IMR-90 (cell line): ENCODE data around the gene TNS1. TPM values are rescaled to one million over a fixed set of nuclear protein-coding genes. Genes with fewer than 3 reads are reported as not detected.

ENCODE experiments used
- ATAC-seq: fragments of 200-7000 bp; cut with Tn5 transposase; 2 replicates; pipeline ENCODE4 v1.9.1; 2020; ENCODE audit warnings: low read depth, mild to moderate bottlenecking, moderate library complexity
- BruUV-seq: library from RNA; stranded (reverse); fragments of 400-500 nt; replicated peaks from 2 replicates; lab custom pipeline; 2021; lab: Mats Ljungman, UMichigan
- CTCF ChIA-PET: fragments of 300-600 bp; formaldehyde crosslinking; extraction: SDS; loops from one replicate; lab custom pipeline; 2021; ENCODE audit warnings: antibody characterized with exemption; lab: Yijun Ruan, JAX
- POLR2A ChIA-PET: fragments of 300-600 bp; sonication (Branson Sonifier 250); formaldehyde crosslinking; loops from one replicate; lab custom pipeline; 2022; ENCODE audit warnings: antibody characterized with exemption; ENCODE audit not compliant: unreplicated experiment; lab: Charles Lee
- DNase-seq: peaks from one replicate; pipeline ENCODE4 v3.0.0; 2013
- H2AFZ ChIP-seq: replicated peaks from 2 replicates; pipeline ENCODE3; 2013; ENCODE audit warnings: low read length, mild to moderate bottlenecking; ENCODE audit not compliant: poor library complexity
- H2AK5ac ChIP-seq: 2 replicates; pipeline ENCODE4 v1.6.1; 2013; ENCODE audit warnings: low read depth, low read length, inconsistent platforms
- H2AK9ac ChIP-seq: replicated peaks from 2 replicates; pipeline ENCODE3; 2013; ENCODE audit warnings: mild to moderate bottlenecking, low read depth, low read length, moderate library complexity; ENCODE audit not compliant: poor library complexity
- H2BK120ac ChIP-seq: 2 replicates; pipeline ENCODE4 v1.6.1; 2013; ENCODE audit warnings: low read depth, low read length, inconsistent platforms
- H2BK15ac ChIP-seq: 3 replicates; pipeline ENCODE4 v1.6.1; 2013; ENCODE audit warnings: low read depth, low read length, inconsistent platforms
- H2BK20ac ChIP-seq: 2 replicates; pipeline ENCODE4 v1.6.1; 2013; ENCODE audit warnings: low read depth, mild to moderate bottlenecking, inconsistent platforms, low read length, moderate library complexity
- H2BK5ac ChIP-seq: 2 replicates; pipeline ENCODE4 v1.6.1; 2013; ENCODE audit warnings: mild to moderate bottlenecking, low read depth, low read length, inconsistent platforms; ENCODE audit not compliant: poor library complexity, severe bottlenecking
- H3K14ac ChIP-seq: replicated peaks from 2 replicates; pipeline ENCODE4 v1.6.1; 2013; ENCODE audit warnings: low read depth, low read length, inconsistent platforms
- H3K18ac ChIP-seq: 2 replicates; pipeline ENCODE4 v1.6.1; 2013; ENCODE audit warnings: low read depth, low read length, control low read depth
- H3K23ac ChIP-seq: 2 replicates; pipeline ENCODE4 v1.6.1; 2013; ENCODE audit warnings: low read depth, low read length, inconsistent platforms
- H3K27ac ChIP-seq: 2 replicates; pipeline ENCODE4 v1.5.1; 2013; ENCODE audit warnings: mild to moderate bottlenecking, control low read depth, low read length; ENCODE audit not compliant: insufficient read depth
- H3K27me3 ChIP-seq: 2 replicates; pipeline ENCODE4 v1.6.1; 2013; ENCODE audit warnings: low read length; ENCODE audit not compliant: control insufficient read depth, insufficient read depth
- H3K36me3 ChIP-seq: 2 replicates; pipeline ENCODE4 v1.6.1; 2013; ENCODE audit warnings: low read length, mixed read lengths; ENCODE audit not compliant: control insufficient read depth, insufficient read depth
- H3K4ac ChIP-seq: 2 replicates; pipeline ENCODE4 v1.6.1; 2013; ENCODE audit warnings: low read depth, low read length, inconsistent platforms
- H3K4me1 ChIP-seq: 2 replicates; pipeline ENCODE4 v1.6.1; 2013; ENCODE audit warnings: low read length, mixed read lengths; ENCODE audit not compliant: control insufficient read depth, insufficient read depth
- H3K4me2 ChIP-seq: 2 replicates; pipeline ENCODE4 v1.6.1; 2013; ENCODE audit warnings: low read depth, mild to moderate bottlenecking, control low read depth, low read length, moderate library complexity
- H3K4me3 ChIP-seq: 2 replicates; pipeline ENCODE4 v1.5.1; 2013; ENCODE audit warnings: low read depth, mild to moderate bottlenecking, control low read depth, low read length, moderate library complexity; ENCODE audit not compliant: insufficient read depth
- H3K56ac ChIP-seq: 2 replicates; pipeline ENCODE4 v1.6.1; 2013; ENCODE audit warnings: low read length, inconsistent platforms; ENCODE audit not compliant: insufficient read depth; ENCODE audit errors: extremely low read depth
- H3K79me1 ChIP-seq, 2 experiments: 2 replicates each; pipeline ENCODE4 v1.6.1; 2013; ENCODE audit warnings: low read length in 2 of 2, inconsistent platforms in 1 of 2, low read depth in 1 of 2
- H3K9ac ChIP-seq: 2 replicates; pipeline ENCODE4 v1.6.1; 2013; ENCODE audit warnings: low read depth, low read length, control low read depth
- H3K9me1 ChIP-seq: 2 replicates; pipeline ENCODE4 v1.6.1; 2013; ENCODE audit warnings: low read length, inconsistent platforms; ENCODE audit not compliant: insufficient read depth
- H3K9me3 ChIP-seq: 2 replicates; pipeline ENCODE4 v1.6.1; 2013; ENCODE audit warnings: low read length; ENCODE audit not compliant: control insufficient read depth, insufficient read depth
- H4K20me1 ChIP-seq: 2 replicates; pipeline ENCODE4 v1.6.1; 2013; ENCODE audit warnings: low read length, inconsistent platforms; ENCODE audit not compliant: insufficient read depth
- H4K5ac ChIP-seq: 2 replicates; pipeline ENCODE4 v1.6.1; 2013; ENCODE audit warnings: mild to moderate bottlenecking, low read depth, low read length, control low read depth
- H4K8ac ChIP-seq, 2 experiments: 2 replicates each; pipeline ENCODE4 v1.6.1; 2013; ENCODE audit warnings: low read depth in 2 of 2, low read length in 2 of 2, control low read depth in 1 of 2, inconsistent platforms in 1 of 2
- H4K91ac ChIP-seq: 2 replicates; pipeline ENCODE4 v1.6.1; 2013; ENCODE audit warnings: low read depth, low read length, inconsistent platforms; ENCODE audit not compliant: insufficient read depth
- FOS ChIP-seq: fragments of 150-350 bp; IDR thresholded peaks from 2 replicates; pipeline ENCODE4 v1.6.1; 2016; ENCODE audit warnings: low read depth, low read length
- MAZ ChIP-seq: IDR thresholded peaks from 2 replicates; pipeline ENCODE4 v1.6.1; 2012; ENCODE audit warnings: low read depth, mild to moderate bottlenecking, low read length, improper control_type of control experiment, moderate library complexity, borderline replicate concordance
- MXI1 ChIP-seq: IDR thresholded peaks from 2 replicates; pipeline ENCODE4 v1.6.1; 2012; ENCODE audit warnings: low read depth, mild to moderate bottlenecking, low read length, moderate library complexity, borderline replicate concordance
- RCOR1 ChIP-seq: IDR thresholded peaks from 2 replicates; pipeline ENCODE4 v1.6.1; 2012; ENCODE audit warnings: mild to moderate bottlenecking, low read length, improper control_type of control experiment; ENCODE audit not compliant: insufficient replicate concordance
- WGBS, 2 experiments: methylation state at CpG; one replicate each; pipeline versions ENCODE4 v1.1.5 to v1.1.7; 2013; ENCODE audit warnings: missing lambda C conversion rate in 2 of 2; ENCODE audit not compliant: insufficient read length in 1 of 2; ENCODE audit errors: extremely low coverage in 2 of 2; 5-methylcytosine and 5-hydroxymethylcytosine counted together
- dilution Hi-C: fragments of 300-500 bp; cut with HindIII; formaldehyde crosslinking; loops from one replicate; pipeline ENCODE4 v1.14.3; 2018; ENCODE audit warnings: low sequenced_read_pairs; ENCODE audit not compliant: unreplicated experiment
- in situ Hi-C: fragments of 300-500 bp; cut with MboI; formaldehyde crosslinking; loops from 3 replicates; pipeline ENCODE4 v1.14.3; 2019; ENCODE audit warnings: low sequenced_read_pairs, inconsistent platforms, mixed read lengths
- intact Hi-C: fragments of 100-400 bp; cut with micrococcal nuclease; formaldehyde crosslinking; loops from 2 replicates; pipeline ENCODE4 v1.10.0; 2022
- polyA plus RNA-seq, 3 experiments: library from polyadenylated mRNA; depleted of rRNA; stranded (reverse); fragments of >200 nt; gene quantifications; 2 replicates each; pipeline ENCODE4 v1.2.3, GENCODE V29; 2012; ENCODE audit warnings: low replicate concordance in 1 of 3
- total RNA-seq: library from RNA; depleted of rRNA; stranded (reverse); fragments of >200 nt; gene quantifications from 2 replicates; pipeline ENCODE4 v1.2.3, GENCODE V29; 2012

The TNS1 gene
- total and polyA plus RNA-seq, 2 of the 4 experiments (the other 2 are of a cell fraction): 41.1 to 45.2 TPM

DNA sequence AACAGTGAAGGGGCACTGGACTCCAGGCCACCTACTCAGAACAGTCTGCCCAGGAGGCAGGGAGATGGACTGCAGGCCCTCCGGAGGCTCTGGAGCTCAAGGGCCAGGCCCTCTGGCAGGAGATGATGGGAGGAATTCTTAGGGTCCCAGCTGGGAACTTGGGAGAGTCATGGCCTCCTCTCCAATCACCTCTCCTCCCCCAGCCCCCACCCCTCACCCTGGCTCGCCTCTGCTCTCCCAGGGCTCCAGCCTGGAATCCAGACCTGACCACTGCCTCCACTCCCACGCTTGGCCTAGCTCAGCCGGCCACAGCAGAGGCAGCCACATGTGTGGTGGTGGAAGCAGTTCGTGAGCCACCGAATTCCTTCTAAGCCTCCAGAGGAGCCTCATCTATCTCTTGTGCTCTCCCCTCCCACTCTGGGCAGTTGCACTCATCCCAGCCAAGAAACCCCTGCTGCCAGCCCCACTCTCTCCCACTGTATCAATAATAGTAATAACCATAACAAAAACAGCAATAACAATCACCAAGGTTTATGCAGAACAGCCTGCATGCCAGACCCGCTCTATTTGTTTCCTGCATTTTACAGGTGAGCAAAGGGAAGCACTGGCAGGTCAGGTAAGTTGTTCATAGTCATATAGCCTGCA lies 67.4 kb downstream of the TNS1 start:
- Histone ChIP-seq H3K4me2 (peak overlapping the region; percentile 4), H3K27ac (peak overlapping the region; percentile 84), H3K18ac (peak overlapping the region; percentile 46), H4K8ac (peak overlapping the region; percentile 78 to 89), H3K9me1 (peaks cover 64% of the 10 kb centered on the region), H2BK120ac (peak overlapping the region; percentile 89), H2AFZ (peak overlapping the region; percentile 68), H2BK20ac (peak overlapping the region; percentile 64), H3K36me3 (peaks cover 1% of the 10 kb centered on the region; the same call in 1 of the 2 replicates), H4K20me1 (peaks cover 10% of the 10 kb centered on the region; the same call in 1 of the 2 replicates), H2AK9ac (peak overlapping the region; percentile 88), H2BK5ac (peak overlapping the region; percentile 96), H3K4ac (peak overlapping the region; percentile 97), H4K5ac (peak overlapping the region; percentile 44), H2BK15ac (peak overlapping the region; percentile 67; the same call in 2 of the 3 replicates), H3K4me3 (no peak overlapping the region), H3K4me1 (peaks cover 63% of the 10 kb centered on the region), H3K23ac (peak overlapping the region; percentile 83), H3K27me3 (no peaks in the 10 kb centered on the region), H3K56ac (peak overlapping the region; percentile 83), H3K9me3 (no peaks in the 10 kb centered on the region), H3K79me1 (peaks cover 27 to 92% of the 10 kb centered on the region in 2 experiments), H4K91ac (peak overlapping the region; percentile 94), H2AK5ac (peak overlapping the region; percentile 95), H3K14ac (peak overlapping the region; percentile 96), H3K9ac (peak overlapping the region; percentile 38; the same call in 1 of the 2 replicates)
- in situ Hi-C loops: no loop called here
- intact Hi-C loops: loop anchor here (1.0 to 2.0 kb wide), 2 partner anchors 8 to 31 kb away; no protein-coding TSS in a partner anchor
- POLR2A ChIA-PET: no interaction called here
- ATAC-seq (peak; percentile 21), DNase-seq (peak; percentile 75)
- dilution Hi-C loops: no loop called here
- TF ChIP-seq RCOR1 (no peak), MXI1 (peak; percentile 20; the same call in 1 of the 2 replicates), MAZ (no peak; the same call in 1 of the 2 replicates), FOS (0 out of 2 replicates have a peak, but pooled peaks have one; percentile 22)
- WGBS, 2 experiments: no CpG with 5 or more reads among the region's 7 CpGs
- CTCF ChIA-PET: no interaction called here
- no TSS peak for BruUV-seq
